Measurements from ENCODE around the gene FRAS1.
"Not testable (repeated sequence)": the region's sequence is repeated elsewhere in the genome, so short reads cannot be mapped to it uniquely, and the experiment has no call there.

The FRAS1 gene

DNA sequence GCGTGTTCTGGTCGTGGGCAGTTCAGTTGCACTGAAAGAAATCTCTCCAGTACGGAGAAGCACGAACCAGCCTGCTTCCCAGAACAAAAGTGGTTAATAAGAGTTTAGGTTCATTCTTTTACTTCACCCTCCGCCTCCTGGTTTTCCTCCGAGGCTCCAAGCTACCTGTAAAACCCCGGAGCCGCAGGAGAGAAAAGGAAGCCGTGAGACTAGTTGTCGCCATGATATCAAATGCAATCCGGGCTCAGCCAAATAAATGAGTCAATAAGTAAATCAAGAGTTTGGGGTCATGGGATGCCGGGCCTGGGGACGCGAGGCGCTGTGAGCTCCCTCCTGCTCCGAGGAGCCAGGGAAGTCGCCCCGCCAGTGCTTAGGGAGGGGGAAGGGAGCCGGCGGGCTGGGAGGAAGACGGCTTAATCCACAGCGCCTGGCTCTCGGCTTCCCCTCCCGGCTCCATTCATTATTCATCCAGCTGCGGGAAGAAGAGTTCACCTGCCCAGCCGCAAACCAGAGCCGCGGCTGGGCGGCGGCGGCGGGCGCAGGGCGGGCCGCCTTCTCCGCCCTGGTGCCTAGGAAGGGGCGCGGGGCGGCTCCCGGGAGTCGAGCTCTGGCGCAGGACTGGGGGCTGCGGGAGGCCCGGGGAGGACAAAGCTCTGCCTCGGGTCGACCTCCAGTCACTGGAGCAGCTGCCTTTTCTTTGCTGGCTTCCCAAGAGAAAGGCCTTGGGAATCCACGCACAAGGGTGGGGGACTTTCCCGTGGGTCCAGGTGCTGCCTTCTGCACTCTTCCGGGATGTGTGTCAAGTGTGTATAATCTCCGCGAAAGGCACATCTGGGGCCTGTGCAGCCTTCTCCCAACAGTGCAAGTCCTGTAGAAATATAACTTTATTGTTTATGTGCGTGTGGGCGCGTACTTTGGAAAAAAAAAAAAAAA lies 1.7 kb downstream of the FRAS1 start:
- no peak for DNase-seq (ENCODE audit: low read depth)

DNA sequence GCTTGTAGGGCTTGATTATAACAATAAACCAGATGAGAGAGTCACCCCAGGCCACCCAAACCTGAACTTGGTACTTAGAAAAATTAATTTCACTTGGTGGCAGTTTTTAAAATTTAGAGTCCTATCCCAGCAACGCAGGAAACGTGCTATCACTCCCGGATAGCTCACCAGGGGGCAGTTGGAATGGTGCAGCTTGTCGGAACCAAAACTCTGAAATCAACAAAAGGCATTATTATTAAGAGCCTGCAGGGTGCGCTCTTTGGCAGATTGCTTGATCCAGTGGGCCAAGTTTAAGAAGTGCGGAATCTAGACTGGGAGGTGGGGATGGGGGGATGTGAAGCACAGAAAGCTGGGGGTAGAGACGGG lies 2.4 kb downstream of the FRAS1 start:
- no peak for DNase-seq (ENCODE audit: low read depth)

DNA sequence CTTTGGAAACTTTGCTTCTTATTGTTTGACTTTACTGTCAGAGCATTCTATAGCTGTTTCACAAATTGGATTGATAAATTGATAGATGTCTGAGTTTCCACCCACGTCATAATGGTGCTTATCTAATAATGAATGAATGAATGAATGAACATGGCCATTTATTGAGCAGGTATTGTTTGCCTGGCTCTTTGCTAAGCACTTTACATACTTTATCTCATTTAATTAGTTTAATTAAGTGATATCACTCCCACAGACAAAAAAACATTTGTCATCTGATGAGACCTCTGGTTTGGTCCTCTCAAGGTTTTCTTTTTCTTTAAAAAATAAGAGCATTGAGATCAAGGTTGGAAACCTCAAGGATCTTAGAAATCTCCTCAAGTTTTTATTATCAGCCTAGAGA lies 2.8 kb downstream of the FRAS1 start:
- no peak for DNase-seq (ENCODE audit: low read depth)

DNA sequence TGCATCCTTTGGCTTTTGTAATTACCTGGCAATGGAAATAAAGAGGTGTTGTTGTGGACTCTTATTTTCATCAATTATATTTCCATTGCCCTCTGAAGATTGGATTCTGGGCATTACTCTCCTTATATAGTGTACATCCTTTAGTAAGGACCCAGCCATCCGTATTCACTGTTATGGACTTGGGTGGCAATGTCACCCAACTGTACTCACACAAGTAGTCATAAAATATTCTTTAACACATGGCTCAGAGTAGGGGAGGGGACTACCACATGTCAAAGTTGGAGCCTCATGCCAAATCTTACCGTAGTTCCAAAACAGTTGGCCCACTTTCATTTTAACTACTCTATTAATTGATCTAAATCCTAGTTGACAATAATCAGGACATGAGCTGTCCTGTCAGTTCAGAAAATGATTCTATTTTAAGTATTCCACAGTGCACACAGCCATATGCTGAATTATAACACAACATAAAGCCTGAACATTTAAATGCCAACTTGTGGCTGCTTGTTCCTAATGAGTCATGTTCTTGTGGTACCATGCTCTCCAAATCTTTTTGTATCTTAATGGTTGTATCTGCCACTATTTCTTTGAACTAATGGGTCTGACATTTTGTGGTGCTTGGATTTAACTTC lies 4.9 kb downstream of the FRAS1 start:
- DNase-seq (ENCODE audit: low read depth) = no peak

DNA sequence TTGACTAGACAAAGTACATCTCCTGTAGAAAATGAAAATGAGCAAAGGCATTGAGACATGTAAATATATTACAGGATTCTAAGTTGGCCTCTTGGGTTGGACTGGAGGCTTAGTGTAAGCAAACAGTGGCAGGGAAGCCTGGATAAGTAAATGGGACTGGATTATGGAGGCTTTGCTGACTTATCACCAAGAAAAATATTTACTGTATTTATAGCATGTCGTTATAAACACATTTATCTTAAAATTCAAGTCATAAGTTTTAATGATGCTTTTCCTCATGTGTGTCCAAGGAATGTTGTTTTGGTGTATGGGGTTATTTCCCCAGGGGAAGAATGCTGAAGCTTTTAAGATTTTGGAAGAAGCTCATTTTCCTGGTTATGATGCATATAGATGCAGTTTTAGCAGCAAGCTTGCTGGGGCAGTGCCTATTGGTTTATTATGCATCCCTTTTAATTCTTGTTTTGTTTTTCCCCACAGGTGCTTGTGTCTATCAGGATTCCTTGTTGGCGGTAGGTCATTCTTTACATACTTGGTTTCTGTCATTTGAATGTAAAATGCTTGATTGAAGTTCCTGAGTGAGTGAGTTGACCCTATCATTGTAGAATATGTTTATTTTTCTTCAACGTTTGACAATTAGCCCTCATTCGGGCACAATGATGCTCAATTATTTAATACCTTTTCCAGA lies 8.5 kb downstream of the FRAS1 start:
- DNase-seq (ENCODE audit: low read depth) = no peak

DNA sequence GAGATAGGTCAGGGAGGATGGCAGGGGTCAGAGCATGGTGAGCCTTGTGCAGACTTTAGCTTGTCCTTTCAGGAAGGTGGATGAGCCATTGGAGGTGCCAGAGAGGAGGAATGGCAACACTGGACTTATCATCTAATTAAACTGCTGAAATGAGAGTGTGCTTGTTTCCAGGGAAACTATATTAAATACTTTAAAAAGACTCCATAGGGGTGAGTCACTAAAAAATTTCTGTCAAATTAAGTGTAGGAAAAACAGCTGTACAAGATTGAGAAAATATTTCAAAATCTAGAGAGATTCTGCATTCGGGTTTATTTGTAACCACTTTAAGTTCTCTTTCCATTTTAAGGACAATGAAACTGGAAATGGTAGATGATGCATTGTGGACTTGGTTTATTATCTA lies 11.4 kb downstream of the FRAS1 start:
- no peak for DNase-seq (ENCODE audit: low read depth)

DNA sequence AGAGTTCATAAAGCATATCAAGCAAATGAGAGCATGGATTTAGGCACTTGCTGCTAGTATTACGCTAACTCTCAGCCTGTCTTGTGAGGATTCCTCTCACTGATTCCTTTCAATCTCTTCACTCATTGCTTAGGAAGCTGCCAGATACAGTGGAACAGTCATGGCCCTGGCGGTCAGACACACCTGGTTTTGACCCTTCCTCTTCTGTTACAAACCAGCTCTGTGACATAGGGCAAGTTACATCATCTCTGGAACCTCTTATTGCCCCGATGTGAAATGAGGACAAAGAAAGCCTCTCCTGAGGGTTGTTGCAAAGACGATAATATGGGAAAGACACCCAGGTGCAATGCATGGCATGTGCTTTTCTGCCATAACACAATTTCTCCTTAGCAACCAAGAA lies 12.2 kb downstream of the FRAS1 start:
- DNase-seq (ENCODE audit: low read depth) = no peak

DNA sequence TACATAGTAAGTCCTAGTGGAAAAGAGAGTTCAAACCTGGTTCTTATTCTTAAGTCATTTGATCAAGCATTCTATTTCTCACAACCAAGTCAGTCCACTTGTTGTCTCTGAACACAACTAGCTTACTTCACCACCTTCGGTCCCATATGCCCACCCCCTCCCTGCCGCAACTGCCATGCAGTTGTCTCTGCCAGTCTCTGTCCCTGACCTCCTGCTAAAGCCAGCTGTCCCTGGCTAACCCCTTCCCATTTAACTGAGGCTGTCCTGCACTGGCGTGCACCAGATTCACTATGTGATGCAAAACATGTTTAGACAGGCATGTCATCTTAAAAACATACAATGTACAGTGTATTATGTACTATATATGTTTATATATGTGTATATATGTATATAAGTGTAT lies 12.7 kb downstream of the FRAS1 start:
- DNase-seq (ENCODE audit: low read depth) = no peak

DNA sequence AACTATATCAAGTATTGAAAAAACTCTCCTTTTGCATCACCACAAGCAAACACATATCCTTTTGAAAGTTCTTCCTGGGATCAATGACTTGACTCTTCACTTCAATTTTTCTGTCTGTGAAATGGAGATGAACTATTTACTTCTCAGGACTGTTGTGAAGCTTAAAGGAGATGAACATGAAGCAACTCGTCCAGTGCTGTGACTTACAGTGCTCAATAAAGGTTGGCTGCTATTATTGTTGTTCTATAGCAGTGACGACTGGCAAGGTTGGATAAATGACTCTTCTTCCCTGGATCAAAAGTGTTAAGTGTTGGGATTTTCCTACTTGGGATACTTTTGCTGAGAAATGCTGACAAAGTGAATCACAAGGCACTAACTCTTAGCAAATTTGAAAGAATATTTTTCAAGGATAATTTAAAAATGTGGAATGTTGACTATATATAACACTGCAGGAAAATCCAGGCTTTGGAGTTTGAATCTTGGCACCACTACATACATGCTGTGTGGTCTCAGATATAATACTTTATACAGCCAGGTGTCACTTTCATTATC lies 13.7 kb downstream of the FRAS1 start:
- no peak for DNase-seq (ENCODE audit: low read depth)

DNA sequence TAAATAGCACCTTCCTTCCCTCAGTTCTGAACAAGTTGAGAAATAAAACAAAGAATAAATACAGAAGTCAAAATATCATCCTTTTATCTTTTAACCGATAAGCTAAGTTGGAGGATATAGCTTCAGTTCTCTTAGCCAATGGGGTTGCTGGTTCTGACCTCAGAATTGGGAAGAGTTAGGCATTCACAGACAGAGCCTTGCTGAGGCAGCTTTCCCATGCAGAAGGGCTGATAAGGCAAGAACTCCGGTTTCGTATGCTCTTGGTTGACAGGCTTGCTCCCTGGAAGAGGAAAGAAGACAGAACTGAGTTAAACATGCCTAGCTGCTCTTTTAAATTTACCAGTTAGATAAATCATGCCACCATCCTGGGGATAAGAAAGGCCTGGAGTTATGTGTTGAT lies 17.6 kb downstream of the FRAS1 start:
- no peak for DNase-seq (ENCODE audit: low read depth)

DNA sequence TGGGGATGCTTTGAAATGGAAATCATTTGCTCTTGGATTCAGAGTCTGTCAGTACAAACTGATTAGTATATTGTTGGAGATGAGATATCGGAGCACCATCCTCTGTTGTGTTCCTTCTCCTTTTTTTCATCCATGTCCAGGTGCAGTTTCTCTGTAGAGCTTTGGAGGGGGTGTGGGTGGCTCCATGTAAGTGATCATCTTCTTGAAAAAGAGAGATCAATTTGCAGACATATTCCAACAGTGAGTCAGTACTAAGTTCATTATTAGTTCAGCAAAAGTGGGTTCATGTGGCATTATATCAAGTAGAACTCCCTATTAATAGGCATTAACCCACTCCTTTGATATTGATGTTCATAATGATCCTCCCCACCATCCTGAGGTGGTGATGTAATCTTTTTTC lies 18.9 kb downstream of the FRAS1 start:
- DNase-seq (ENCODE audit: low read depth) = no peak

DNA sequence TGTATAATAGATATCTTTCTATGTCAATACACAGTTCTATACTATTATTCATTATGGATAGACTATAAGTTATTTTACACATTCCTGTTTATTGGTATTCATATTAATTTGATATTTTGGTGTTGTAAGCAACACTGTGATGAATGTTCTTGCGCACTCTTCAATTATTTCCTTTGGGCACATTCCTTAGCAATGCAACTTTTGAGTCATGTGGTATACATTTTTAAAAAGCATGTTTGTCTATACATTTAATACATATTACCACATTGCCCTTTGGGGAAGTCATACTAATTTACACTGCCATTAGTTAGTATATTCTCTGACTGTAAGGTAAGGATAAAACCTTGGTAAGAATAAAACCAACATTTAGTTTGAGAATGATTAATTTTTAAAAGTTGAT lies 21.0 kb downstream of the FRAS1 start:
- DNase-seq (ENCODE audit: low read depth) = no peak

DNA sequence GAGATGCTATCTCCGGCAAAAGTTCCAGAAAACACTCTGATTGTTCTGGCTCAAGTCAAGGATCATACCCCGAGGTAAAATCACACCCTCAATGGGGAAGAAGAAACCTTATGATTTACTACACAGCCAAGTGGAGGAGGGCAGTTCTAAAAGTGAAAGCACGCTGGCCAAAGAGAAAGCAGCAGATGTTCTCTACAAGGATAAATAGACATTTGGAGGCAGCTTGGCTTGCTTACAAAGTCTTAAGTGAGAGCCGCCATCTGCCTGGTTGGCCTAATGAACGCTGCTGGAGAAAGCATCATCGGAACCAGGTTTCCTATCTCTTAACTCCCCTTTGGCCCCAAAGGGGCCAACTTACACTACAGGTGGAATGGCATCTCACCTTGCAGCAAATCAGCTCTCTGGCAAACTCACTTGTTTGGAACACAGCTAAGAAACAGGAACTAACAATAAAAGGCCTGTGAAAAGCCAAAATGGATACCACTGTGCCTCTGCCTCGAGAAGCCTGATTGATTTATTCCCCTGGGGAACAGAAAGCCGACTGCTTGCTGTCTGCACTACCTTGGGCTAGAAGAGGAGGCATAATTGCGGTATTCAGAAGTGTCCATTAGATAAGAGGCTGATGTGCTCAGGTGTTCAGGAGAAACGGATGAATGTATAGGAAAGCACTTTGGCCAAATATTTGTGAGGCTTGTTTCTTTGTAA lies 22.8 kb downstream of the FRAS1 start:
- DNase-seq (ENCODE audit: low read depth) = no peak

DNA sequence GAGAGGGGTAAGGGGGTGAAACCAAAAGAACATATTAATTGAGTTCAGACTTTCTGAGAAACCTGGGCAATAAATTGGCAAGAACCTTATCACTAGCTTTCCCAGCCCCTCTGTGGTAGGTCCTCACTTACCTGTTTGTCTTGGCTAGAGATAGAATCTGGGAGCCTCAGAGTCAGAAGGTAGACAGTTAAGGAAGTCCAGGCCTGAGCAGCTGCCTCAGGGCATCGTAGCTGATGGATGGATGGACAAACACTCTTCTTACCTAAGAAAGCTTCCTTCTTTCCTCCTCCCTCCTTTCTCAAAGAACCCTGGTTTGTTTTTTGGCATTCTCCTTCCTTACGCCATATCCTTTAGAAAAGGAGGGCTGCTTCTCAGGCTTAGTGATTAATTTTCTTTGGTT lies 24.4 kb downstream of the FRAS1 start:
- DNase-seq (ENCODE audit: low read depth) = no peak

DNA sequence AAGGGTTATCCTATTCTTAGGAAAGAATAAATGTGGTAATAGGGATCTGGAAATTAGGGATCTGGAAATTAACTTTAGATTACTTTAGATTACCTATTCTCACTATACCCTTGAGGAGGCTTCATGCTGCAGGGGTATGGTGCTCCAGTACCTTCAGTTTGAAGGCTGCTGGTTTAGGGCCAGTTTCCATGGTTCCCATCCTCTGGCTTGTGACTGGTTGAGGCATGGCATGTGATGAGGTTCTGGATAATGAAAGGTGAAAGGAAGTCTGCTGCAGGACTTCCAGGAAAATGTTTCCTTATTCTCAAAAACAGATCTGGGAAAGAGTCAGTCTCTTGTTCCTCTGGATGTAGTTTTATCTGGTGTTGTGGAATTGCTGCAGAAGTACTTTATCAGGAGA lies 25.9 kb downstream of the FRAS1 start:
- DNase-seq (ENCODE audit: low read depth) = no peak

DNA sequence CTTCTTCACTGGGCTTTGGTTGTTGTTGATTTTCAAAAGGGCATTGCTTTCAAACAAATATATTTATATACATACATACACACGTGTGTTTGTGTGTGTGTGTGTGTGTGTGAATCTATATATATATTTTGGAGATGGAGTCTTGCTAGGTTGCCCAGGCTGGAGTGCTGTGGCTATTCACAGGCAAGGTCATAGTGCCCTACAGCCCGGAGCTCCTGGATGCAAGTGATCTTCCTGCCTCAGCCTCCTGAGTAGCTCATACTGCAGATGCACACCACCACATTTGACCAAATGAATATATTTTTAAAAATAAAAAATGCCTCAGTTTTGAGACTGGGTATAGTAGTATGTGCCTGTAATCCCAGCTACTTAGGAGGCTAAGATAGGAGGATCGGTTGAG lies 34.4 kb downstream of the FRAS1 start:
- no peak for DNase-seq (ENCODE audit: low read depth)

DNA sequence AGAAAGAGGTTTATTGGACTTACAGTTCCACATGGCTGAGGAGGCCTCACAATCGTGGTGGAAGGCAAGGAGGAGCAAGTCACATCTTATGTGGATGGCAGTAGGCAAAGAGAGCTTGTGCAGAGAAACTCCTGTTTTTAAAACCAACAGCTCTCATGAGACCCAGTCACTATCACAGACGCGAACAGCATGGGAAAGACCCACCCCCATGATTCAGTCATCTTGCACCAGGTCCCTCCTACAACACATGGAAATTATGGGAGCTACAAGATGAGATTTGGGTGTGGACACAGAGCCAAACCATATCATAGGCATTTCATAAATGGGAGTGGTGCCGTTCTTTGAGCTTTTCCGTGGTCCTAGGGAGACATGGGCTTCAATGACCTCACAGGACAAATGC lies 35.2 kb downstream of the FRAS1 start:
- not testable (repeated sequence) for DNase-seq (ENCODE audit: low read depth)

DNA sequence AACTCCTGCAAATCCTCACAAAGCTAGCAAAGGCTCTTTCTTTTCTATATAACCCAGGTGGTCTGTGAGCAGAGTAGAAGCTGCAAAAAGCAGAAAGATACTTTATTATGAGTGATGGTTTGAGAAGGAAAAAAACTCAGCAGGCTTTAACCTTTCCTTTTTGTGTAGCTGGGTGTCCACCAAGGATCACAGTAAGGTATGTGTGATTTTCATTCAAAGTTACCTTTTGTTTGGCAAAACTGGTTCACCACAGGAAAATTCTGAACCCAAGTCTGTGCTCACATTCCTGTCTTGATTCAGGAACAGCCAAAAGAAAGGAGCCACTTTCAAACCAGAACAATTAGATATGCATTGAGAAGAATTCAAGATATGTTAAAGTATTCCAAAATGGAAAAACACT lies 35.7 kb downstream of the FRAS1 start:
- no peak for DNase-seq (ENCODE audit: low read depth)

DNA sequence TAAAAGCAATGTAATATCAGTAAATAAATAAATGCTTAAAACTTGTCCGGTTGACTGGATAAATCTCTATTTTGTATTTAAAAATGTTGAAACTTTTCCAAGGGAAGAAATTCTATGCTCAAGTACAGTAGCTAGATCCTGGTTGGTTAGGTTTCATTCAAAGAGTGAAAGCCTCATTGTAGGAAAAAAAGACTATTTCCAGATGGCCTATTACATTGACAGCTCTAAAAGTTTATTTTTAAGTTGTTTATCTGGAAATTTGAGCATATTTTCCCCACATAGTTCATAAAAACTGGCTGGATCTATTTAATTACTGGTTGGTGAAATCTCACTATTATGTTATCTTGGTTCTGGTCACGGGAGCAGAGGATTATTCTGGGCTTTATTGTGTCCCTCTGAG lies 38.0 kb downstream of the FRAS1 start:
- DNase-seq (ENCODE audit: low read depth) = no peak

DNA sequence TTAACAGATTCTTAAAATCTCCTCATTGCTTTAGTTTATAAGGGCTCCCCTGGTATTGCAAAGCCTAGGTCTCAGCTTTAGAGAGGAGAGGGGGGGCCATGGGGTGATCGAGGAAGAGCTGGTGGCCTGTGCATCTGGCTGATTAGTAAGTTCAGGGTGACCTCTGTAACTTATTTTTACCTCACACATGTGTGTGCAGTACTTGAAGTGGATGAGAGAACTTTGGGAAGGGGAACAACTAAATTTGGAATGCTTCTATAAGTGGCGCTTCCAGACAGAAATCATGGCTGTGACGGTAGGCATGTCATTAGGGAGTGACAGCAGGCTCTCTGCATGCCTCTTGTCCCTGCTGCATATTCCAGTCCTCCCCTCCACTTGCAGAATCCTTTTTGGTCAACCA lies 41.9 kb downstream of the FRAS1 start:
- no peak for DNase-seq (ENCODE audit: low read depth)

DNA sequence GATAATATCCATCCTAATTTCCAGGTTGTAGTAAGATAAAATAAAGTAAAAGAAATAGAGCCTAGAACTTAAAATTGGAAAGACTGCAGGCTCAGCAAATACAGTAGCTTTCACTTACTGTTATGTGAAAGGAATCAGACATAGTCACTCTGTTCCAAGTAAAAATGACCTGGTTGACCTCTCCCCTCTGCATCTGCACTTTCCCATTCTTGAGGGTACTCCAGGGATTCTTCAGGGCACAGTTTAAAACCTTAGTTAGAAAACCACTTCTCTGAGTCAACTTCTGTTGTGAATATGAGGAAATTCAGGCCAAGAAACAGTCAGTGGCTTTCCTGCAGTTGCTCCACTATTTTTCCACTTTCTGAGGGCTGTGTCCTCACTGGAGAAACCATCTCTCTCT lies 42.9 kb downstream of the FRAS1 start:
- no peak for DNase-seq (ENCODE audit: low read depth)

DNA sequence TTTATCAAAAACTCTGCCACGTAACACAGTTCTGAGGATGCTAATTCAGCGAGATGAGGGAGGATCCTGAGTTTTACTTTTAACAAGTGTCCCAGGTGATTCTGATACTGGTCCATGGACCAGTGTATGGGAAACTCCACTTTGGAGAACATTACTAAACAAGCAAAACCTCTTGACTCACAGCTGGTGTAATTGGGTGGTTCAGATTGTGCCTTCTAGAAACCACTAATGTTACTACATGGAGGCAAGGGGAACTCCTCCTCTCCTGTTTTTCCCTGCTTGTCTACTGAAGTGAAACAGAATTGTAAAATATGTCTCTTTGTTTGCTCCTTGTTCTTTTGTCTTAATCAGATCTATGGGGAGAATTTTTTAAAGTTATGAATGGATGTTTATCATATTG lies 62.6 kb downstream of the FRAS1 start:
- no peak for DNase-seq (ENCODE audit: low read depth)
